MV-4-11 (cell line): ENCODE measurements around the gene NXPH3.
"Not testable (repeated sequence)": the region's sequence is repeated elsewhere in the genome, so short reads cannot be mapped to it uniquely, and the experiment has no call there.

Experiments used
- DNase-seq: peaks from one replicate; lab custom pipeline; 2025; lab: John Stamatoyannopoulos, UW

Gene NXPH3

DNA sequence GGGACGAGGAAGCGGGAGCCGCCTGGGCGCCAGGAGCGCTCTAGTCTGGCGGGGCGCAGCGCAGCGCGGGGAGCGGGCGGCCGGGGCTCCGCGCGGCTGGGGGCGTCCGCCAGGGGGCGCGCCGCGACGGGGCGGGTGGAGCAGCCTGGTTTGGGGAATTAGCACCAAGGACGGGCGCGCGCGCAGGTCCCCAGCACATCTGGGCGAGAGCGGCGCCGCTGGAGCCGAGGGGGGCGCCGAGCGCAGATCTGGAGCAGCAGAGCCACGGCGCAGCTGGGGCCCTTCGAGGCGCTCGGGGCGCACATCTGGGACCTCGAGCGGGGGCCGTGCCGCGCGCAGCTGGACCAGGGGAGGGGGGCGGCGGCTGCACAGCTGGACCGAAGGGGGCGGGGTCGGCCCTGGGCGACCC, at the start of gene NXPH3:
Gene NXPH3, plus strand, starts transcription at position 193 of the 409 bp plus-strand sequence. CDS start 349 bp downstream, outside the sequence.
- DNase-seq, result no peak

DNA sequence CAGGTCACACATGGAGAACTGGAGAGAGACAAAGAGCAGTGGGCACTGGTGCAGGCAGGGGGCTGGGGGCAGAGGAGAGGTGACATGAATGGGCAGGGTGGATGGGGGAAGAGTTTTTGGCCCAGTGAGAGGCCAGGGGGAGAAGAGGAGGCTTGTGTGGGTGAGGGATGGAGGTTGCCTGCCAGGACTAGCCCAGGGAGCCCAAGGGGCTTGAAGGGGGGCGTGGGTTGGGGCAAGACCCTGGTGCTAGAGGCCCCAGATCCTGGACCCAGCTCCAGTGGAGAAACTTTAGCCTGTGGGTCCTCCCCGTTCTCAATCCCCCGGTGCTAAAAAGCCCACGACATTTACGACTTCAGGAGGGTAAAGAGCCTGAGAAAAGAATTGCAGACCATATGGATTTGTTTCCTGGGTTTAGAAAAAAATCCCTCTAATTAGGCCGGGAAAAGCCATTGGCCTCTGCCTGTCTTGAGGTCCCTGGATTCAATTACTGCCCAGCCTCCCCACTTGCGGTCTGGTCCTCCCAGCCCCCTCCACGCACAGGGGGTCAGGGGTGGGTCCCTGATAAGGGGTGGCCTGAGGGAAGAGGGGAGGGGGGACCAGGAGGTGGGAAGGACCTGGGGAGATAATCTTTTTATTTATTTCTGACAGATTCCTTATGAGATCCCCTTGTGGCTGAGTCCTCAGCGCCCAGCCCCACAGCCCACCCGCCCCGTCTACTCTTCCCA, 47.6 kb upstream of the NXPH3 start:
- no peak for DNase-seq

DNA sequence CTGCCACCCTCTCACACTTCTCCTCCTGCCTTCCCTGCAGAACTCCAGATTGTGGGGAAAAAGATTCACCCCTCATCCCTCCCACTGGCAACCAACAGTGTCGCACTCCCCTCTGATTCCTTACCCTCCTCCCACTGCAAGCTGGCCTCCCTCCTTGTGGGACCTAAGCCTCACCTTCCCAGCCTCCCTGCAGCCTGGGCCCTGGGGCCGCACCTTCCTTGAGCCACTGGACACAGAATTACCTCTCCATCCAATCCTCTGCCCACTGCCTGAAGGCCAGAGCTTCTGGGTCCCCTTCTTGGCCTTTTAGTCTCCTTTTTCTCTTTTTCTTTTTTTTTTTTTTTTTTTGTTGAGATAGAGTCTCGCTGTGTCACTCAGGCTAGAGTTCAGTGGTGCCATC, 46.7 kb upstream of the NXPH3 start:
- no peak for DNase-seq

DNA sequence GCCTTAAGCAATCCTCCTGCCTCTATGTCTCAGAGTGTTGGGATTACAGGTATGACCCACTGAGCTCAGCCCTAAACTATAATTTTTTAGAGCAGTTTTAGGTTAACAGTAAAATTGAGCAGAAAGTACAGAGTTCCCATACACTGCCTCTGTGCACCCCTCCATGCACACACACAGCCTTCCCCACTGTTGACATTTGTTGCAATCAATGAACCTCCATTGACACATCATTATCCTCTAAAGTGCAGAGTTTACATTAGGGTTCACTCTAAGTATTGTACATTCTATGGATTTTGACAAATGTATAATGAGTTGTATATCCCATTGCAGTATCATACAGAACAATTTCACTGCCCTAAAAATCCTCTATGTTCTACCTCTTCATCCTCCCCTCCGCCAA, 45.6 kb upstream of the NXPH3 start:
- DNase-seq, result no peak

DNA sequence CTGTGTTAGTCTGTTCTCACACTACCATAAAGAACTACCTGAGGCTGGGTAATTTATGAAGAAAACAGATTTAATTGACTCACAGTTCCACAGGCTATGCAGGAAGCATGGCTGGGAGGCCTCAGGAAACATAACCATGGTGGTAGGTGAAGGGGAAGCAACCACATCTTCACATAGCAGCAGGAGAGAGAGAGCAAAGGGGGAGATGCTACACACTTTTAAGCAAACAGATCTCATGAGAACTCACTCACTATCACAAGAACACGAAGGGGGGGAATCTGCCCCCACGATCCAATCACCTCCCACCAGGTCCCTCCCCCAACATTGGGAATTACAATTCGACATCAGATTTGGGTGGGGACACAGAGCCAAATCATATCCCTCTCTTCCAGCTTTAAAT, 31.8 kb upstream of the NXPH3 start:
- no peak for DNase-seq

DNA sequence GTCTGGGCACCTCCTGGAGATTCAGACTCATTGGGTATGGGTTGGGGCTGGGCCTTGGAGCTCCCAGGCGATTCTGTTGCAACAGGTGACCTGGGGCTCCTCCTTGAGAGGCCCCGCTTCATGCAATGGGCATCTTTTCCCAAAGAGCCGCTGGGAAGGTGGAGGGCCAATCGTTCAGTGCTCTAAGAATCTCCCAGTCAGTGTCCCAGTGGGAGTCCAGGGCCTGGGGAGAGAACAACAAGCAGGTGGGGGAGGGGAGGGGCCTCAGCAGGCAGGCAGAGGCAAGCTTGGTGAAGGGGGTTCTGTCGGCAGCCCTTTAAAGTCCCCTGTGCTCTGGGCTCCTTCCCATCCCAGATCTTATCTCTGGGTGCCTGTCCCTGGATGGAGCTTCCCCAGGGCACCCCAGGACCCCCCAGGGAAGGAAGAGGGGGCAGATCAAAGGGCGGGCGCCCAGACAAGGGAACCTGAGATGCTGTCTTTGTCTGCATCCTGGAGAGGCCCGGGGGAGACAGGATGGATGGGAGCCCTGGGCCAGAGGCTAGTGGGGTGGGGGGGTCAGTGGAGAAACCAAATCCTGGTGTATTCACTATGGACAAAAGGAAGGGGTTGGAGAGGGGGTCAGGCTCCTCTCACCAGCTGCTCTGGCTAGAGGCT, 30.5 kb upstream of the NXPH3 start:
- DNase-seq, result no peak

DNA sequence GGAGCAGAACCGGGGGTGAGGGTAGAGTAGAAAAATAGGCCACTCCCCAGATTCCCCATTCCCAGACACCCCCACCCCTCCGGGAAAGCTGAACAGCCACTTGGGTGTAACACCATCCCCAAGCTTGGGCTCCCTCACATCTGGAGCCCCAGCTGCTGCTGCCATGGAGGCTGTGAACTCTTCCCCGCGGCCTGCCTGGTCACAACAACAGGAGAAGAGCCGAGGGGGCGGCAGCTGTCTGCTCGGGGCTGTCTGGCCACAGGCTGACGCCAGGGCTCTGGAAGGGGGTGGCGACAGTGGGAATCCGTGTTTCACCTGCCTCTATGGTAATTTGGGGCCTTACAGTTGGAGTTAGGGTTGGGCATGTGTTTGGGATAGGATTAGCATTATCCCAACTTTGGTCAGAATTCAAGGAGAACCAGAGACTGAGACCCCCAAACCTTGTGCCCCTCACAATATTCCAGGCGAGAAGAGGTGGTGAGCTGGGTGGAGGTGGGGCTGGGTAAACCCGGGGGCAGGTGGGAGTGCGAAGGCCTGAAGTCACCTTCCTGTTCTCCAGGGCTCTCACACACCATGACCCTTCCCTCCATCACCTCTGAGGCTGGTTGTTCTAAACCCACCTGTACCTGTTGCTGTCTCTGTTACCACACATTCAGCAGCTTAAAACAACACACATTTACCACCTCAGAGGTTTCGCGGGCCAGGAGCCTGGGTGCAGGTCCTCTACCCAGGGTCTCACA, 29.7 kb upstream of the NXPH3 start:
- no peak for DNase-seq

DNA sequence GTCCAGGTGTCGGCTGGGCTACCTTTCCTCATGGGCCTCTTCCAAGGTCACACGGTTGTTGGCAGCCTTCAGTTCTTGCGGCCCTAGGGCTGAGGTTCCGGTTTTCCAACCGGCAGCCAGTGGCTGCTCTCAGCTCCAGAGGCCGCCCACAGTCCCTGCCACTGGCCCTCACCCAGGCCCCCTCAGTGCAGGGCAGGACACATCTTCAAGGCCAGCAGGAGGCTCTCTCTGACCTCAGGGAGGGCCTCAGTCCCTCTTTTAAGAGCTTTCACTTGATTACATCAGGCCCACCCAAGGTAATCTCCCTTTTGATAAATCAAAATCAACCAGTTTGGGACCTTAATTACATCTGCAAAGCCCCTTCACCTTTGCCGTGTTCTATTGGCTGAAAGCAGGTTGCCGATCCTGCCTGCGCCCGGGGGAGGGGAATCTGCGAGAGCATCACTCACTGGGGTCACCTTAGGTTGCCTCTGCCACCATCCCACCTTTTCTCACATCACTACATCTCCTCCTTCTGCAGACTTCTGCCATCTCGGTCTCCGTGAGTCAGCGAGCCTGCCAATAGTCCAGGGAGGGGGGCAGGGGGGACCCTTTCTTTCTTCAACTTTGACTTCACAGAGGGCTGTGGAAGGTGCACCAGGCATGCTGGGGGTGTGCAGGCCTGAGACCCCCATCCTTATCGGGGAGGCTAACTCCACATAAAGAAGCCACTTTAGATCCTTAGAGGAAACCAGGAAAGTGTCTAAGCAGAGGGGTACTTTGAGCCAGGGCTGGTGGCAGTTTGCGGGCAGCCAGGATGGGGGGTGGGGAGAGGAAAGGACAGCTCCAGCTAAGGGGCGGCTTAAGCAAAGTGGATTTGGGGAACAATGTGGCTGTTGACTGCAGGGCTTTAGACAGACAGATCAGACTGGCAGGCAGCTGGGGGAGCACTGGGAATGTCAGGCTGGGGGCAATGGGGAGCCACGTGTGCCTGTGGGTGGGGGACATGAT, 28.8 kb upstream of the NXPH3 start:
- DNase-seq, result no peak

DNA sequence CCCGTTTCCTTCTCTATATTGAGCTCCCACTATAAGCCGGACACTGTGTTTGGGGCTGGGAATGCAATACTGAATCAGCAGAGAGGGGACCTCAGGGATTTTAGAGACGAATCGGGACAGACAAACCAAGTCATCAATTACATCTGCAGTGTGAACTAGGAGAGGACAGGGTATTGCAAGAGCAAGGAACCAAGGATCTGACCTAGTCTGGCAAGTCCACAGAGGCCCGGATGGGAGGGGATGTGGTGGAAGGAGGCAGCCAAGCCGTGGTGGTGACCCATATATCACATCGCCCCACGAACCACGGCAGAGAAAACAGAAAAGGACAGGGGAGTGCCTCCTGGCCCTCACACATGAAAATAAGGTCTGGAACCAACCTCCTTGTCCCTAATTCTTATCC, 28.1 kb upstream of the NXPH3 start:
- DNase-seq, result no peak

DNA sequence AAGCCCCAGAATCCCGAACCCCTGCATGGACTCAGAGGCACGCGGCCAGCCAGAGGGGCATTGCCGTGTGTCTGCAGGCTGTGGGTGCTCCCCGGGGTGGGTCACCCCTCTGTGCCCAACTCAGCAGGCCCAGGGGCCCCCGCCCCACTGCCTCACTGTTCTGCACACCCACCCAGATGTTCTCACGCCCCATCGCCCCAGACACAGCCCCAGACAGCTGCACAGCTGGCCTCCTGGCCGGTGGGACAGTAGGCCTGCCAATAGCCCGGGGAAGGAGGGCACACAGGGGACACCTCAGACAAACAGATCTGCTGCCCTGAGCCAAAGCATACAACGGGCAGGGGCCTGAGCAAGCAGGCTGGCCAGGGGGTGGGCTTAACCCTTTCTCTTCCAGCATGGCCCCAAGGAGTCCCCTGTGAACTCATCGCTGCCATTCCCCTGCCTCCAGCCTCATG, 27.6 kb upstream of the NXPH3 start:
- no peak for DNase-seq

DNA sequence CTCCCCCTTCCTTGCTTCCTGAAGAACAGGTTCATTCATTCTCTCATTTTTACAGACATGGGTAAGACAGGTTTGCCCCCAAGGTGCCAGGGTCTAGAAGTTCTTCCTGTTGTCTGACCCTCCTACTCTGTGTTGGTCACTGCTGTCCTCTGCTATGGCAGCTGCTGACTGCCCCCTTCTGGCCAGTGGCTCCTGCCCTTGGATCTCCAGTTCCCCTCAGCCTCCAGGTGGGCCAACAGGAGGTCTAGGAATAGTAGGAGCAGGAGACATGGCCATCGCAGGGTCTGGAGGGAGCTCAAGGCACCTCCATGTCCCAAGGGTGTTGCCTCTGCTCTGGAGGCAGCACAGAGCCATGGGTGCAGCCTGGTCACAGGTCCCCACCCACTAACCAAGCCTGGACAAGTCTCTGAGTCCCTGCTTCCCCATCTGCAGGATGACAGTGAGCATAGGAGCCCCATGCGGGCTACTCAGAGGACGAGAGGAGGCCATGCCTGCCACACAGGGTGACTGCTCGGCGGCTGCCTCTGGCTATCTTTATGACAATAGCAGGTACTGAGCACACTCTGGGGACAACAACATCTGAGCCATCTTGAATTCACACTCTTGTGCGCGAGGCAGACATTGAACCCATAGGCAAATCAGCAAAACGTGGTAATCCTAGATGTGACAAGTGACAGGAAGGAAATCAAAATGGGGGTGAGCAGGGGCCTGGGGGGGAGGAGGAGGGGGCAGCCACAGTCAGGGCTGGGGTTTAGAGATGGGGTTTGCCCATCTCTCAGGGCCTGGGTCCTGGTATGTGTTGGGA, 27.0 kb upstream of the NXPH3 start:
- DNase-seq, result peak; percentile 39

DNA sequence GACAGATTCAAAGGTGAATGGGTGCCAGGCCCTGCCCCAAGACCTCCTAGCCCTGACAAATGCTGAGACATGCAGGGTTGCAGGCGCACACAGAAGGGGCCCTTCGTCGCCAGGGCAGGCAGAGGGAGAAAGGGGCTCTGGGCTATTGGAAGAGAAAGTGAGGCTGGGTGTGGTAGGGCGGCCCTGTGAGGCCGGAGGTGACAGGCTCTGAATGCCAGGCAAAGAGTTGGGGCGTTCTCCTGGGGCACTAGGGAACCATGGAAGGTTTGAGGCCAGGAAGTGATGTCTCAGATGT, 26.4 kb upstream of the NXPH3 start:
- DNase-seq, result no peak

DNA sequence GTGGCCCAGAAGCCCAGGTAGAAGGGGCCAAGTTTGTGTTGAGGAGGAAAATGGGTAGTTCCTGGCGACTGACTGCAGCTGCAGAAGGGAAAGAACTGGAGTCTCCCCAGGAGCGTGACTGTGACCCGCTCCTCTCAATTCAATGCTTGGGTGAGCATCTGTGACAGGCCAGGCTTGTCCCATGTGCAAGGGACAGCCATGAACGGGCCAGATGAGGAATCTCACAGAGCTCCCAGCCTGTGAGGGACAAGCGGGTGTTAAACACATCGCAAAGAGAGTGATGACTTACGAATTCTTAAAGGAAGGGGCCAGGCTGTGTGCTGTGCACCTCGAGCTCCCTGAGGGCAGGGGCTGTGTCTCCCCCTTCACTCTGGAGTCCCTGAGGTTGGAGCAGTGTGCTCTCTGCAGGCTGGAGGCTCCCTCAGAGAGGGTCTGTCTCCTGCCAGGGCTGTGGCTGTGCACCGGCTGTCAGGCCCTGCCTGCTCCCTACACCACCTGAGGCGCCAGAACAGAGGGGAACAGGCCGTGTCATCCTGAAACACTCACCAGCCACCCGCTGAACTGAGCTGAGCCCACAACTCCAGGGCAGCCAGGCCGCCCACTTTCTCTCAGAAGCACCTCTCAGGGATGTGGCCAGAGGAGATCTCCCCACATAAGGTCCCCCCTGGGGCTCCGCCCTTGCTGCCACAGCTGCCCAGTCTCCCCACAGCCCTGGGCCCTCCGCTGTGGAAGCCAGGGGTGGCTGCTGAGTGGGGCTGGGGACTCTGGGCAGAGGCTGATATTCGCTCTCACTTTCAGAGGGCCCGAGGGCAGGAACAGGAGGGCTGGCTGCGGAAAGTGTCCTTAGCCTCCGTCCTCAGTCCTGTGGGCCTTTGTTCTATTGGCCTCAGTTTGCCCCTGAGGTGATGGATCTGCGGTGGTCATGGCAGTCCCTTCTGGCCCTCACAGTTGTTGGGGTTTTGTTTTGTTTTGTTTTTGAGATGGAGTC, 25.7 kb upstream of the NXPH3 start:
- DNase-seq, result no peak

DNA sequence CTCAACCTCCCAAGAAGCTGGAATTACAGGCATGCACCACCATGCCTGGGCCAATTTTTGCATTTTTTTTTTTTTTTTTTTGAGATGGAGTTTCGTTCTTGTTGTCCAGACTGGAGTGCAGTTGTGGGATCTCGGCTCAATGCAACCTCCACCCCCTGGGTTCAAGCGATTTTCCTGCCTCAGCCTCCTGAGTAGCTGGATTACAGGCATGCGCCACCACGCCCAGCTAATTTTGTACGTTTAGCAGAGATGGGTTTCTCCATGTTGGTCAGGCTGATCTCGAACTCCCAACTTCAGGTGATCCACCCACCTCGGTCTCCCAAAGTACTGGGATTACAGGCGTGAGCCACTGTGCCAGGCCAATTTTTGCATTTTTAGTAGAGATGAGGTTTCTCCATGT, 24.9 kb upstream of the NXPH3 start:
- DNase-seq, result not testable (repeated sequence)

DNA sequence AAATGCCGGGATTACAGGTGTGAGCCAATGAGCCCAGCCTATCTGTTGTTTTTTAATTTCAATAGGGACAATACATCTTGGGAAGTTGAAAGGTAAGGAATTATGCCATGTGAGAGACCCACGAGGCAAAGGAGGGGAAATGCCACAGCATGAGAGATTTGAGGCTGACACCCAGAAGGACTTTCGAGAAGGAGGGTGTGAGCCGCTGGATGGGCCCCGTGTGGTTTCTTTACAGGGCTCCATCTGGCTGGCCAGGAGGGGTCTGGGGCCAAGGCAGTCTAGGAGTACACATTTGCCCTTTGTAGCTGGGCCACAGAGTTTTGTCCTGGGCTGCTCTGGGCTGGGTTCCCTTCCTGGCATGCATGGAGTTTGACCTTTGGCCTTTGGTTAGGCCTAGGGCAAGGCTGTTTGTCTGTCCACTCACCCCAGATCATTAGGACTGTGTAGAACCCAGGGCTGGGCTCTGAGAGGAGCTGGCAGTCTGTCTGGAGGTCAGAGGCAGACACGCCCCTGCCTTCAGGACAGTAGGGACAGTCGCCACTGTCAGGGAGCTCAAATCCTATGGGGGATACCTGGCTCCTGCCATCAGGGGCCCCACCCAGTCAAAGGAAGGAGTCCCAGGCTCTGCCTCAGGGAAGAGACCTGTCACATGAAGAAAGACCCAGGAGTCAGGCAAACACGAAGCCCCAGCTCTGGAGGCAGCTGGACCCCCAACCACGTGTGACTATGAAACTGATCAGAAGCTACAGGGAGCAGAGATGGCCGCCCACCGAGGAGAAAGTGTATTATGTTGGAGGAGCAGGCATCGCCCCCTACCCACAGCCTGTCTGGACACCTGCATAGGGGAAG, 24.2 kb upstream of the NXPH3 start:
- DNase-seq, result no peak

DNA sequence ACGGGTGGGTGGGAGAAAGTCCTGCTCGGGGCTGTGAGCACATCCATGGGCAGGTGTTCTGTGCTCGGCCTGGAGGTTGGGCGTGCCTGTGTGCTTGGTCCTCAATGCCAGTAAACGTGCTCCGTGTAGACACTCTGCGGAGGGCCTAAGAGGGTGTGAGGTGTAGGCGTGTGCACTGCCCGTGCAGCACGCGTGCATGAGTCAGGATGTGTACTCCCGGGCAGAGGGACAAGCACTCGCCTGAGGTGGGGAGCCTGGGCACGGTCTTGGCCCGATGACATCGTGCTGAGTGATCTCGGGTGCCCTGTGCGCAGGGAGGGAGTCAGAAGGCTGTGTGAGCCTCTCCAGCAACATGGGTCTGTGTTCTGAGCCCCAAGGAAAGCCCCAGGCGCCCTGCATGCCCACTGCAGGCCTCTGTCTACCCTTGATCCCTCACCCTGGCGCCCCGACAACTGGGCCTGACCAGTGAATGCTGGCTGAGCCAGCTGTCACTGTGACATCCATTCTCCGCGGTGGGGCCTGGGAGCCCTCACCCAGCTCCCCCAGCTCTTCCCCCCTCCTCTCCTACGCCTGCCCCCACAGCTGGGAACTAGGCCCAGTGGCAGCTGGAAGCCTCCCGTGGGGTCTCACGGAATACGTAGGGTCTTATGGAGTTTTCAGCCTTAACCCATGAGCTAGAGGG, 23.5 kb upstream of the NXPH3 start:
- DNase-seq, result no peak

DNA sequence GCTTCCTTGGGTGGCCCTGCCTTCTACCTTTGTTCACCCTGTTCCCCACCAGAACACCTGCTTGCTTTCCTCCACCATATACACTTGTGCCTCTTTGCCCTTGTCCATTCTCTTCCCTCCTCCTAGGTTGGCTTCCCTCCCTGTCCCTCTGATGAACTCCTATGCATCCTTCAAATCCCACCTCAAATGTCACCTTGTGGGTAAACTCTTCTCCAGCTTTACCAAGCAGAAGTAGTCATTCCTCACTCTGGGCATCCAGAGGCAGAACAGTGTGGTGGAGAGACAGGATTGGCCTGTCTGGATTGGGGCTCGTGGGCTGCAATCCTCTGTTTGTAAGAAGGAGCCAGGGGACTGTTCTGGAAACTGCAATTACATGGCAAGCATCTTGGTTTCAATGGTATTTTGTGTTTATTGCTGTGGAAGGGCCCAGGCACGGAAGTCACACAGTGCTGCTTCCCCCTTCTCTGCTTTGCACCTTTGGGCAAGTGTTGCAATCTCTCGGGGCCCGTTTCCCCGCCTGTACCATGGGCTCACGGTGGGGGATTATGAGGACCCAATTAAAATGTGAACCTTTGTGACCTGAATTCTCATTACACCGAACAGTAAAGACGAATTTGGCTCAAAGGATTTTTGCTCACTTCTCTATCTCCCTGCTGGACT, 21.9 kb upstream of the NXPH3 start:
- DNase-seq, result peak; percentile 38
